ENCODE data around the gene RAPGEF4.
"Not testable (repeated sequence)": the region's sequence is repeated elsewhere in the genome, so short reads cannot be mapped to it uniquely, and the experiment has no call there.

The RAPGEF4 gene

DNA sequence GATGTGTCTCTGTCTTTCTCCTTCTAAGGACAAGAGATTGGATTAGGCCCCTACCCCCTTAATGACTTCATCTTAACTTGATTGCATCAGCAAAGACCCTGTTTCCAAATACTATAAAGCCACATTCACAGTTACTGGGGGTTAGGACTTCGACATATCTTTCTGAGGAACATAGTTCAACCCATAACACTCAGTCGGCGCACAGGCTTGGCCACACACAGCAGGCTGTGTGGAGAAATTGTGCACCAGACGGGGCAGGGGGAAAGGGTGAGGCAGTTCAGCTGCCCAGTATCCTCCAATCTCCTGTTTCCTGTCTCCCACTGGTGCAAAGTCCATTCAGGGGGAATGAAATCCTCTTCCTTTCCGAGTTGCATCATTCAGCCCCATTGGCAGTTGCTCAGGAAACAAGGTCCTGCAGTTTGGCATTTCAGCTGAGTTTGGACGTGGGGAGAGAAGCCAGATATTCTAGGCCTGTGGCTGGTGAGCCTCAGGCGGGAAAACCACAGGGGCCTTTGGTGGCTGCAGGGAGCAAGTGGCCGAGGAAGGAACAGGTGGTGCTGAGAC is 9.4 kb upstream of the RAPGEF4 start:
- no peak for DNase-seq

DNA sequence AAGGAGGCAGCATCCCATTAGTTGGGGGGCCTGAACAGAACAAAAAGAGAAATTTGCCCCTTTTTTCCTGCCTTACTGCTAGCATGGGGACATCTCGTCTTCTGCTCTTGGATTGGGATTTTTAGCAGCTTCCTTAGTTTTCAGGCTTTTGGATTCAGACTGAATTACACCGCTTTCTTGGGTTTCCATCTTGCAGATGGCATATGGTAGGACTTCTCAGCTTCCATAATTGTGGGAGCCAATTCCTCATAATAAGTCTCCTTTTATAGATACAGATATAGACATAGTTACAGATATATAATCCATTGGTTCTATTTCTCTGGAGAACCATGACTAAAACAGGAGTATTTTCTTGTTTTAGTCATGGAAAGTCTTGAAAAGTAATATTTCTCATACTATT is 5.2 kb upstream of the RAPGEF4 start:
- no peak for DNase-seq

- DNase-seq: no peak
Measured at GRCh38 chr2:172734711-172735581, 699 bp upstream of the RAPGEF4 start.

DNA sequence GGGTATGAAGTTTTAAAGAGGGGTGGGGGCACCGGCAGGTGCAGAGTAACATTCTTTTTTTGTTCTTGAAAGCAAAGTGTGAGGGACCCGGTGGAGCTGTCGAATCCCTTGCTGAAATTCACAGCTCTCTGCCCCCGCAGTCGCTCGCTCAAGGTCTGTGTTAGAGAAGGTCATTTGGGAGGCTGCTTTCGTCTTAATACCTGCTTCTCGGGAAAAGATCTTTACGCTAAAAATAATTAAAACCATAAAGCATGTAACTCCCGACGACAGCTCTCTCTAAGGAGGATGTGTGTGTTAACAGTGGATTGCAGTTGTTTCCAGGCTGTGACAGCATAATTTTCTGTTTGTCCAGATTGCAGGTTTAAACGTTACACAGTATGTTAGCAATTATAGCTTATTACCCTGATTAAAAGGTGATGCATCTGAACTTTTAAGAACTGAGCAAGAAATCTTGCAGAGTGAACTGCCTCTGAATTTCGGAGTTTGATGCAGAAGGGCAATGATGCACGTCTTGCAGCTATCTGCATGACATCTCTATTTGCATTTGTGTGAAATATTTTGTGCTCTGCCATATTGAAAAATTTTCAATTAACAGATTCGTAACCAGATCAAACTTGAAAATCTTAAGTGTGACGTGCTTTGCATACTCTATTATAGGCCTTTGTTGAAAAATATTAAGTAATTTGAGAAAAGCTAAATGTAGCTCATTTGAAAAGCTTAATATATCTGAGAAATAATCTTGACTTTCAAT is 954 bp downstream of the RAPGEF4 start:
- no peak for DNase-seq

GRCh38 chr2:172739661-172740266 is 4.1 kb downstream of the RAPGEF4 start:
- no peak for DNase-seq

DNA sequence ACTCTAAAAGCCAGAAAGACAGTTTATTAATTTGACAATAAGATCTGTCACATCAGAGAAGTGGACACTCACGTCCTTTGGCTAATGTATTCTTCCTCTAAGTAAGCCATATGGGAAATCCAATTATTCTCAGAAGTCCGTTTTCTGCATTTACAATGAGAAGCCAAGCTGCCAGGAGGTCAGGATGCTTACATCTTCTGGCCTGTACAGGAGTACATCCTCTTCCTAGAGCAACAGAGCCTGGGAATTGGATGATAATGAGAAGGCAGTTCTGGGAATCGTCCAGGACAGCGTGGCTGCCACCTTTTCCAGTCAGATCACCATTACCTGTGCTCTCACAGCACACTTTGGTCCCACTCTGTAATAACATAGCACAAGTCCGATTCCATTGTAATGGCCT is 5.2 kb downstream of the RAPGEF4 start:
- DNase-seq: no peak

- DNase-seq: no peak
Measured at GRCh38 chr2:172742931-172743540, 7.4 kb downstream of the RAPGEF4 start.

- no peak for DNase-seq
Measured at GRCh38 chr2:172743898-172744297, 8.3 kb downstream of the RAPGEF4 start.

DNA sequence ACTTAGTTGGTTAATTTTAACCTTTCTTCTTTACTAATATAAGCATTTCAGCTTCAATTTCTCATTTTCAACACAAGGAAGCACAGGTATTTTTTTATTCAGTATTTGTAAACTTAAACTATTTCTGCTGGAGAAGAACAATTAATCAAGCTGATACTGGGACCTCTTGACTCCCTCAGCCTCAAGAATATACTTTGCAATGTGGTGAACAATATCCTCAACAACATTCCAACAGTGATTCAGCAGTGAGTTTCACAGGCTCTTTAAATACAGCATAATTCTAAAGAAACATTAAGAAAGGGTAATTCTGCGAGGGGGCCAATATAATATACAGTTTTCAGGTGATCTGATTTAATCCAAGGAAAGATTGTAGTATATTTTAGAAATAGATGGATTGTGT is 10.0 kb downstream of the RAPGEF4 start:
- DNase-seq: no peak

- not testable (repeated sequence) for DNase-seq
Measured at GRCh38 chr2:172748543-172748942, 12.9 kb downstream of the RAPGEF4 start.

DNA sequence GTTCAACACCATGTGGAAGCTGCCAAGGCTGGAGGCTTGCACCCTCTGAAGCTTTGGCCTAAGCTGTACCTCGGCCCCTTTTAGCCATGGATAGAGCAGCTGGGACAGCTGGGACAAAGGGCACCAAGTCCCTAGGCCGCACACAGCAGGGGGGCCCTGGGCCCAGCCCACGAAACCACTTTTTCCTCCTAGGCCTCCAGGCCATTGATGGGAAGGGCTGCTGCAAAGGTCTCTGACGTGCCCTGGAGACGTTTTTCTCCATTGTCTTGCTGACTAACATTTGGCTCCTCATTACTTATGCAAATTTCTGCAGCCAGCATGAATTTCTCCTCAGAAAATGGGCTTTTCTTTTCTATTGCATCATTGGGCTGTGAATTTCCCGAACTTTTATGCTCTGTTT is 13.7 kb downstream of the RAPGEF4 start:
- DNase-seq: no peak

DNA sequence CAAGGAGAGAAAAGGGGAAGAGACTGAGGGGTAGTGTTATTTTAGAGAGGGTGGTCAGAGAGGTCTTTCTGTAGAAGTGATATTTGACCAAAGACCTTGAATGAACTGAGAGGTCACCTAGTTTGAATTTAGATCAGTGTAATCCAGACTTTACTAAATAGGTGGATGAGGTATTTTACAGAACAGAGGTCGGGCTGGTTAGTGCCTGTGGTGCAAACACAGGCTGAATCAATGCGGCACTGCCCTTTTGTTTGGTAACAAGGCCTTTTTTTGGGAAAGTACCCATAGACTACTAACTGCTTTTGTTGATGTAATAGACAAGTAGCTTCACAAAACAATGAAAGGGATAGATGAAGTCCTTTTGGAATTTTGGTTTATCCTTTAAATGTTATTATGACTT is 15.9 kb downstream of the RAPGEF4 start:
- no peak for DNase-seq

- DNase-seq: no peak
Measured at GRCh38 chr2:172753610-172754009, 18.0 kb downstream of the RAPGEF4 start.

DNA sequence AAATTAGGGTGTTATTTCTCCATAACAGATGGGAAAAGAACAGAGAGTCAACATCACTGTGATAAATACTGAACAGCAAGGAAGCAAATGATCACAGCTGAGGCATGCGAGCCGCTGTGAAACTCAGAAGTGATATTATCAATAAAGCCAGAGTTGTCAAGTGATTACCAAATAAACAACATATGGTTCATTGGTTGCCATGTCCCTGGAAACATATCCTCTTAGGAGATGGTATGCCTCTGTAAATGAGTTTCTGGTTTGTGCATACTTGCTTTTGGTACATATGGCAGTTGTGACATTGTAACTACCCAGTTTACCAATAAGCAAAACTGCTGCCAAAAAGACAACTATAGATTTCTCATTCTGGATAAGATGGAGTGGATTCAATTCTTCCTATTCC is 23.8 kb downstream of the RAPGEF4 start:
- no peak for DNase-seq

- DNase-seq: no peak
Measured at GRCh38 chr2:172761306-172761705, 25.7 kb downstream of the RAPGEF4 start.

- DNase-seq: no peak
Measured at GRCh38 chr2:172762574-172762973, 26.9 kb downstream of the RAPGEF4 start.

GRCh38 chr2:172763079-172763478 is 27.4 kb downstream of the RAPGEF4 start:
- no peak for DNase-seq

DNA sequence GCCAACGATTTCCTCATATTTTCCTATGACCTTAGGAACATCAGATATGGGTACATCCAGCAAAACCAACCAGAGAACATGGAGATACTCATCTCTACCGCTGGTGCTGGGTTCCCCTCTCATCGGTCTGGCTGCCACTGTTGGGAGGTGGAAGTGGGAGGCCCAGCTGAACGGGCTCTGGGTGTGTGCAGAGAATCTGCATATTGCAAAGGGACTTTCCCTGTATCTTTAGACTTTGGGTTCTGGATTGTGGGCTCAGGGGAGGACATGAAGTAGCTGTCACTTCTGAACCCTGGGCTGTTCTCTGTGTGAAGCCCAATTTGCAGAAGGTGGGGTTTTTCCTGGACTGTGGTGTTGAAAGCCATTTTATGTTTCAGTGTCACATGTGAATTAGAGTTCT is 30.0 kb downstream of the RAPGEF4 start:
- DNase-seq: no peak

- no peak for DNase-seq
Measured at GRCh38 chr2:172768401-172768800, 32.8 kb downstream of the RAPGEF4 start.

GRCh38 chr2:172769879-172770278 is 34.2 kb downstream of the RAPGEF4 start:
- DNase-seq: no peak

DNA sequence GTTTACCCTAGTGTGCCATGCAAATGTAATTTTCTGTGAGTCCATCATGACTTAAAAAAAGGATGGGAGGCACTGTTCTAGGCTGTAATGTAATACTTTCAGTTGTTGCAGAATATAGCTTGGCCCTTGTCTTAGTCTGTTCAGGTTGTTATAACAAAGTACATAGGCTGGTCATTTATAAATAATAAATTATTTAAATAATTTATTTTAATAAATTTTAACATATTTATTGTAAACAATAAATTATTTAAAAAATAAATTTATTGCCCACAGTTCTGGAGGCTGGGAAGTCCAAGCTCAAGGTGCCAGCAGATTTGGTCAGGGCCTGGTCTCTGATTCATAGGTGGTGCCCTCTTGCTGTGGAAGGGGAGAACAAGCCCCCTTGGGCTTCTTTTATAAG is 35.2 kb downstream of the RAPGEF4 start:
- DNase-seq: no peak

- no peak for DNase-seq
Measured at GRCh38 chr2:172772633-172773032, 37.0 kb downstream of the RAPGEF4 start.

- DNase-seq: no peak
Measured at GRCh38 chr2:172774302-172774701, 38.7 kb downstream of the RAPGEF4 start.
